ENCODE results near the gene PCDHGA10. TPM values are rescaled to one million over a fixed set of nuclear protein-coding genes. Genes with fewer than 3 reads are reported as not detected.
"Not testable (repeated sequence)": the region's sequence is repeated elsewhere in the genome, so short reads cannot be mapped to it uniquely, and the experiment has no call there.

PCDHGA10 gene
- total RNA-seq, result 1 to 10 TPM; 5.7 to 6.6 TPM
- long read RNA-seq, donor 1, result 0 reads
- long read RNA-seq, donor 2, result 0 reads

GRCh38 chr5:141412854-141413539, at the start of gene PCDHGA10:
Gene PCDHGA10, plus strand, starts transcription at chr5:141412987. Its CDS starts 189 bp downstream, at chr5:141413176.
- intact Hi-C loops (cut with DNase I), result loop anchor here (10.0 kb wide), 2 partner anchors 142 to 152 kb away; no protein-coding TSS in a partner anchor
- peak; percentile 73 for DNase-seq (ENCODE audit: low spot score)

GRCh38 chr5:141363952-141364660, 48.7 kb upstream of the PCDHGA10 start, which contains the start of gene PCDHGA5:
Gene PCDHGA5, plus strand, starts transcription at chr5:141364162. Its CDS starts 169 bp downstream, at chr5:141364331.
- intact Hi-C loops (cut with DNase I), result loop anchor here in 1 of 2 donors (2.0 kb wide), 1 partner anchor 27 kb away; no protein-coding TSS in a partner anchor

GRCh38 chr5:141366016-141366896, 46.5 kb upstream of the PCDHGA10 start:
- DNase-seq (ENCODE audit: low spot score), result no peak
- intact Hi-C loops (cut with DNase I), result no loop called here

More at GRCh38 chr5:141363952-141364660, 48.7 kb upstream of the PCDHGA10 start, which contains the start of gene PCDHGA5:
- DNase-seq (ENCODE audit: low spot score), result no peak

- DNase-seq (ENCODE audit: low spot score), result no peak
- intact Hi-C loops (cut with DNase I), result no loop called here
Observed at GRCh38 chr5:141369994-141370848, 42.6 kb upstream of the PCDHGA10 start, which contains the start of gene PCDHGB3. Gene PCDHGB3, plus strand, starts transcription at chr5:141370242. Its CDS starts 153 bp downstream, at chr5:141370395.

GRCh38 chr5:141371572-141372475, 41.0 kb upstream of the PCDHGA10 start:
- intact Hi-C loops (cut with DNase I), result no loop called here
- DNase-seq (ENCODE audit: low spot score), result no peak

- intact Hi-C loops (cut with DNase I), result no loop called here
- DNase-seq (ENCODE audit: low spot score), result no peak
Observed at GRCh38 chr5:141373673-141374317, 39.0 kb upstream of the PCDHGA10 start, which contains the start of gene PCDHGA6. Gene PCDHGA6, plus strand, starts transcription at chr5:141373891. Its CDS starts 193 bp downstream, at chr5:141374084.

GRCh38 chr5:141374627-141375026, 38.2 kb upstream of the PCDHGA10 start:
- intact Hi-C loops (cut with DNase I), result no loop called here
- no peak for DNase-seq (ENCODE audit: low spot score)

GRCh38 chr5:141375444-141376155, 37.2 kb upstream of the PCDHGA10 start:
- intact Hi-C loops (cut with DNase I), result not testable (repeated sequence)

GRCh38 chr5:141382469-141383294, 30.1 kb upstream of the PCDHGA10 start, which contains the start of gene PCDHGA7:
Gene PCDHGA7, plus strand, starts transcription at chr5:141382742. Its CDS starts 158 bp downstream, at chr5:141382900.
- DNase-seq (ENCODE audit: low spot score), result no peak
- intact Hi-C loops (cut with DNase I), result no loop called here

More at GRCh38 chr5:141375444-141376155, 37.2 kb upstream of the PCDHGA10 start:
- DNase-seq (ENCODE audit: low spot score), result not testable (repeated sequence)

GRCh38 chr5:141383345-141383744, 29.4 kb upstream of the PCDHGA10 start:
- intact Hi-C loops (cut with DNase I), result no loop called here
- DNase-seq (ENCODE audit: low spot score), result no peak

GRCh38 chr5:141384471-141385267, 28.1 kb upstream of the PCDHGA10 start:
- intact Hi-C loops (cut with DNase I), result no loop called here
- DNase-seq (ENCODE audit: low spot score), result no peak

GRCh38 chr5:141387557-141388311, 25.1 kb upstream of the PCDHGA10 start, which contains the start of gene PCDHGB4:
Gene PCDHGB4, plus strand, starts transcription at chr5:141387698. Its CDS starts 187 bp downstream, at chr5:141387885.
- intact Hi-C loops (cut with DNase I), result not testable (repeated sequence)

GRCh38 chr5:141388661-141389060, 24.1 kb upstream of the PCDHGA10 start:
- no peak for DNase-seq (ENCODE audit: low spot score)
- intact Hi-C loops (cut with DNase I), result no loop called here

More at GRCh38 chr5:141387557-141388311, 25.1 kb upstream of the PCDHGA10 start, which contains the start of gene PCDHGB4:
- not testable (repeated sequence) for DNase-seq (ENCODE audit: low spot score)

All from posterior vena cava (tissue), 2 donors.